ENCODE data around the gene ZNF266. TPM values are rescaled to one million over a fixed set of nuclear protein-coding genes. Genes with fewer than 3 reads are reported as not detected.

The ZNF266 gene
- total RNA-seq, 1 donor from 2014 or later, result 18.2 TPM

Other genes starting within 250 kb of the ZNF266 start
- gene OR7D4, start 216.0 kb downstream of the ZNF266 start, total RNA-seq, result not detected
- not detected for gene OR7E24, start 184.6 kb downstream of the ZNF266 start, total RNA-seq
- 13.0 TPM for gene ZNF699, start 125.7 kb downstream of the ZNF266 start, total RNA-seq
- 55.3 TPM for gene ZNF559, start 111.4 kb downstream of the ZNF266 start, total RNA-seq
- gene ZNF177, start 72.6 kb downstream of the ZNF266 start, total RNA-seq, result 10.1 TPM
- 0.49 TPM for gene ZNF560, start 63.0 kb upstream of the ZNF266 start, total RNA-seq
- 13.3 TPM for gene ZNF426, start 103.1 kb upstream of the ZNF266 start, total RNA-seq
- 48.7 TPM for gene ZNF121, start 148.9 kb upstream of the ZNF266 start, total RNA-seq
- gene ZNF561, start 185.7 kb upstream of the ZNF266 start, total RNA-seq, result 32.5 TPM
- 78.4 TPM for gene ZNF562, start 239.5 kb upstream of the ZNF266 start, total RNA-seq